GM06990 (cell line): Measurements from ENCODE around the gene MED12.

Experiments used
- DNase-seq: peaks from one replicate; pipeline ENCODE4 v3.0.0-alpha.2; 2011; ENCODE audit not compliant: insufficient read length; ENCODE audit errors: extremely low read depth
- H3K27me3 ChIP-seq: replicated peaks from 2 replicates; pipeline ENCODE4 v1.6.0; 2011; ENCODE audit warnings: low read length; ENCODE audit not compliant: control insufficient read depth, insufficient read depth
- H3K36me3 ChIP-seq: 2 replicates; pipeline ENCODE4 v1.5.1; 2011; ENCODE audit warnings: low read length; ENCODE audit not compliant: control insufficient read depth, insufficient read depth
- H3K4me3 ChIP-seq: replicated peaks from 2 replicates; pipeline ENCODE4 v1.5.1; 2011; ENCODE audit warnings: low read depth, mild to moderate bottlenecking, control low read depth, low read length
- CTCF ChIP-seq: IDR thresholded peaks from 2 replicates; pipeline ENCODE4 v1.5.1; 2011; ENCODE audit warnings: low read length, control low read depth, mild to moderate bottlenecking, inconsistent platforms; ENCODE audit not compliant: insufficient read depth, poor library complexity, severe bottlenecking

MED12 gene

GRCh38 chrX:71154196-71154595 lies 35.8 kb downstream of the MED12 start:
- DNase-seq, result no peak
- TF ChIP-seq CTCF, result no peak
- H3K4me3 ChIP-seq, result no peak overlapping the region
- H3K36me3 ChIP-seq, result no peaks in the 10 kb centered on the region; the same call in 1 of the 2 replicates
- no peaks in the 10 kb centered on the region for H3K27me3 ChIP-seq

GRCh38 chrX:71154641-71155040 lies 36.2 kb downstream of the MED12 start:
- no peak for TF ChIP-seq CTCF
- Histone ChIP-seq H3K36me3 (no peaks in the 10 kb centered on the region; the same call in 1 of the 2 replicates), H3K4me3 (no peak overlapping the region), H3K27me3 (no peaks in the 10 kb centered on the region)
- DNase-seq, result no peak

- H3K27me3 ChIP-seq, result no peaks in the 10 kb centered on the region
- TF ChIP-seq CTCF, result no peak
- no peak overlapping the region for H3K4me3 ChIP-seq
- H3K36me3 ChIP-seq, result peaks cover 2% of the 10 kb centered on the region
- DNase-seq, result no peak
Observed at GRCh38 chrX:71158603-71159002, 40.2 kb downstream of the MED12 start.

GRCh38 chrX:71159335-71159734 lies 40.9 kb downstream of the MED12 start:
- DNase-seq, result no peak
- H3K27me3 ChIP-seq, result no peaks in the 10 kb centered on the region
- no peak for TF ChIP-seq CTCF

GRCh38 chrX:71160475-71160874 lies 42.1 kb downstream of the MED12 start:
- DNase-seq, result no peak
- no peak overlapping the region for H3K4me3 ChIP-seq
- peaks cover 4% of the 10 kb centered on the region for H3K36me3 ChIP-seq
- TF ChIP-seq CTCF, result no peak
- no peaks in the 10 kb centered on the region for H3K27me3 ChIP-seq

More at GRCh38 chrX:71159335-71159734, 40.9 kb downstream of the MED12 start:
- Histone ChIP-seq H3K4me3 (no peak overlapping the region), H3K36me3 (peaks cover 4% of the 10 kb centered on the region)

- DNase-seq, result no peak
- no peak overlapping the region for H3K4me3 ChIP-seq
- H3K36me3 ChIP-seq, result peaks cover 4% of the 10 kb centered on the region
- no peaks in the 10 kb centered on the region for H3K27me3 ChIP-seq
- no peak for TF ChIP-seq CTCF
Observed at GRCh38 chrX:71162981-71163380, 44.6 kb downstream of the MED12 start.
